Mesenchymal stem cell (in vitro differentiated cells and primary cell): ENCODE data around the gene FMNL3.

Experiments used
- DNase-seq: peaks from one replicate; pipeline ENCODE4 v3.0.0-alpha.2; 2013
- H2AFZ ChIP-seq: one replicate; pipeline ENCODE4 v1.6.1; 2013; ENCODE audit warnings: low read depth, mild to moderate bottlenecking, control low read depth, inconsistent platforms, low read length, moderate library complexity
- H2AK5ac ChIP-seq: 2 replicates; pipeline ENCODE4 v1.6.1; 2013; ENCODE audit warnings: low read length, moderate library complexity, mild to moderate bottlenecking, inconsistent platforms; ENCODE audit not compliant: severe bottlenecking
- H2BK120ac ChIP-seq: one replicate; pipeline ENCODE4 v1.6.1; 2013; ENCODE audit warnings: low read depth, mild to moderate bottlenecking, inconsistent platforms, low read length, moderate library complexity
- H2BK12ac ChIP-seq, 2 experiments: one replicate each; pipeline ENCODE4 v1.6.1; 2013; ENCODE audit warnings: inconsistent platforms in 2 of 2, low read length in 2 of 2, mild to moderate bottlenecking in 2 of 2, moderate library complexity in 2 of 2, control low read depth in 1 of 2
- H2BK15ac ChIP-seq: one replicate; pipeline ENCODE4 v1.6.1; 2013; ENCODE audit warnings: mild to moderate bottlenecking, low read depth, inconsistent platforms; ENCODE audit not compliant: poor library complexity, severe bottlenecking
- H2BK5ac ChIP-seq: 2 replicates; pipeline ENCODE4 v1.6.1; 2013; ENCODE audit warnings: low read depth, mild to moderate bottlenecking, low read length, control low read depth, inconsistent platforms; ENCODE audit not compliant: poor library complexity, severe bottlenecking
- H3K14ac ChIP-seq, 2 experiments: one replicate each; pipeline ENCODE4 v1.6.1; 2013; ENCODE audit warnings: inconsistent platforms in 2 of 2, low read length in 2 of 2, control low read depth in 1 of 2, mild to moderate bottlenecking in 1 of 2, moderate library complexity in 1 of 2
- H3K18ac ChIP-seq, 2 experiments: one replicate each; pipeline ENCODE4 v1.6.1; 2013; ENCODE audit warnings: inconsistent platforms in 2 of 2, low read length in 2 of 2, control low read depth in 1 of 2, low read depth in 1 of 2, mild to moderate bottlenecking in 1 of 2
- H3K23ac ChIP-seq, 2 experiments: one replicate each; pipeline ENCODE4 v1.6.1; 2013; ENCODE audit warnings: inconsistent platforms in 2 of 2, low read length in 2 of 2, mild to moderate bottlenecking in 2 of 2, moderate library complexity in 2 of 2, control low read depth in 1 of 2
- H3K27ac ChIP-seq: 2 replicates; pipeline ENCODE4 v1.5.1; 2013; ENCODE audit warnings: mild to moderate bottlenecking, moderate library complexity, low read length, control low read depth, inconsistent platforms; ENCODE audit not compliant: poor library complexity, severe bottlenecking
- H3K27me3 ChIP-seq, 2 experiments: 2 replicates each; pipeline versions ENCODE4 v1.6.1 to v1.7.0; 2013; ENCODE audit warnings: low read length in 2 of 2, mild to moderate bottlenecking in 2 of 2, moderate library complexity in 2 of 2, control low read depth in 1 of 2, inconsistent platforms in 1 of 2; ENCODE audit not compliant: control insufficient read depth in 1 of 2, insufficient read depth in 1 of 2
- H3K36me3 ChIP-seq, 2 experiments: 2 replicates each; pipeline versions ENCODE4 v1.6.1 to v1.7.0; 2013; ENCODE audit warnings: low read length in 2 of 2, control low read depth in 1 of 2, inconsistent platforms in 1 of 2, low read depth in 1 of 2, mild to moderate bottlenecking in 1 of 2; ENCODE audit not compliant: insufficient read depth in 2 of 2, control insufficient read depth in 1 of 2
- H3K4ac ChIP-seq, 2 experiments: one replicate each; pipeline ENCODE4 v1.6.1; 2013; ENCODE audit warnings: inconsistent platforms in 2 of 2, low read length in 2 of 2, mild to moderate bottlenecking in 2 of 2, moderate library complexity in 2 of 2, control low read depth in 1 of 2, low read depth in 1 of 2
- H3K4me1 ChIP-seq: 2 replicates; pipeline ENCODE4 v1.6.1; 2013; ENCODE audit warnings: low read depth, low read length, control low read depth; ENCODE audit not compliant: control insufficient read depth, insufficient read depth
- H3K4me2 ChIP-seq: 2 replicates; pipeline ENCODE4 v1.6.1; 2013; ENCODE audit warnings: low read length, mild to moderate bottlenecking, inconsistent platforms; ENCODE audit not compliant: poor library complexity, severe bottlenecking
- H3K4me3 ChIP-seq, 2 experiments: 2 replicates each; pipeline versions ENCODE4 v1.5.1 to v1.7.0; 2013; ENCODE audit warnings: low read length in 2 of 2, mild to moderate bottlenecking in 2 of 2, control low read depth in 1 of 2, low read depth in 1 of 2; ENCODE audit not compliant: insufficient read depth in 1 of 2
- H3K79me1 ChIP-seq: replicated peaks from 2 replicates; pipeline ENCODE4 v1.6.1; 2013; ENCODE audit warnings: mild to moderate bottlenecking, control low read depth, low read length, inconsistent platforms; ENCODE audit not compliant: poor library complexity, severe bottlenecking
- H3K9ac ChIP-seq: 2 replicates; pipeline ENCODE4 v1.7.0; 2013; ENCODE audit warnings: mild to moderate bottlenecking, low read length, moderate library complexity
- H3K9me3 ChIP-seq: 2 replicates; pipeline ENCODE4 v1.7.0; 2013; ENCODE audit warnings: mild to moderate bottlenecking, low read length; ENCODE audit not compliant: control insufficient read depth
- H4K8ac ChIP-seq: one replicate; pipeline ENCODE4 v1.6.1; 2013; ENCODE audit warnings: inconsistent platforms, mild to moderate bottlenecking, low read length, moderate library complexity
- H4K91ac ChIP-seq: one replicate; pipeline ENCODE4 v1.6.1; 2013; ENCODE audit warnings: mild to moderate bottlenecking, low read length, inconsistent platforms
- WGBS: methylation state at CpG from one replicate; pipeline ENCODE4 v1.1.7; 2013; ENCODE audit warnings: mixed read lengths; 5-methylcytosine and 5-hydroxymethylcytosine counted together

FMNL3 gene

GRCh38 chr12:49659753-49660152 lies 47.5 kb downstream of the FMNL3 start:
- 69% methylated on average over 1 of the region's 1 CpG for WGBS
- Histone ChIP-seq H3K9ac (no peak overlapping the region), H2BK12ac (no peak overlapping the region), H2AFZ (no peak overlapping the region), H2BK15ac (no peak overlapping the region), H3K36me3 (peaks cover 49 to 58% of the 10 kb centered on the region in 2 experiments), H3K4ac (no peak overlapping the region), H3K4me2 (no peak overlapping the region), H3K4me1 (peaks cover 13% of the 10 kb centered on the region), H2AK5ac (no peak overlapping the region), H3K27me3 (no peaks in the 10 kb centered on the region), H3K23ac (no peak overlapping the region), H3K4me3 (no peak overlapping the region), H3K79me1 (peaks cover 15% of the 10 kb centered on the region), H2BK120ac (no peak overlapping the region), H3K14ac (no peak overlapping the region), H3K18ac (no peak overlapping the region), H4K8ac (no peak overlapping the region), H3K9me3 (no peaks in the 10 kb centered on the region), H2BK5ac (no peak overlapping the region), H3K27ac (no peak overlapping the region), H4K91ac (no peak overlapping the region)
- no peak for DNase-seq

GRCh38 chr12:49658276-49658675 lies 48.9 kb downstream of the FMNL3 start:
- Histone ChIP-seq H2AFZ (no peak overlapping the region), H2BK120ac (no peak overlapping the region), H3K4me1 (peaks cover 5% of the 10 kb centered on the region), H3K27ac (no peak overlapping the region), H3K4me2 (no peak overlapping the region), H4K91ac (no peak overlapping the region), H2BK12ac (no peak overlapping the region), H3K36me3 (peaks cover 60 to 72% of the 10 kb centered on the region in 2 experiments), H2BK15ac (no peak overlapping the region), H2BK5ac (no peak overlapping the region), H3K4ac (no peak overlapping the region), H3K9ac (no peak overlapping the region), H3K4me3 (no peak overlapping the region), H3K14ac (no peak overlapping the region), H2AK5ac (no peak overlapping the region), H4K8ac (no peak overlapping the region), H3K9me3 (no peaks in the 10 kb centered on the region), H3K23ac (no peak overlapping the region), H3K27me3 (no peaks in the 10 kb centered on the region), H3K18ac (no peak overlapping the region), H3K79me1 (peaks cover 14% of the 10 kb centered on the region)
- no peak for DNase-seq
- WGBS = 98% methylated on average over 11 of the region's 13 CpGs

DNA sequence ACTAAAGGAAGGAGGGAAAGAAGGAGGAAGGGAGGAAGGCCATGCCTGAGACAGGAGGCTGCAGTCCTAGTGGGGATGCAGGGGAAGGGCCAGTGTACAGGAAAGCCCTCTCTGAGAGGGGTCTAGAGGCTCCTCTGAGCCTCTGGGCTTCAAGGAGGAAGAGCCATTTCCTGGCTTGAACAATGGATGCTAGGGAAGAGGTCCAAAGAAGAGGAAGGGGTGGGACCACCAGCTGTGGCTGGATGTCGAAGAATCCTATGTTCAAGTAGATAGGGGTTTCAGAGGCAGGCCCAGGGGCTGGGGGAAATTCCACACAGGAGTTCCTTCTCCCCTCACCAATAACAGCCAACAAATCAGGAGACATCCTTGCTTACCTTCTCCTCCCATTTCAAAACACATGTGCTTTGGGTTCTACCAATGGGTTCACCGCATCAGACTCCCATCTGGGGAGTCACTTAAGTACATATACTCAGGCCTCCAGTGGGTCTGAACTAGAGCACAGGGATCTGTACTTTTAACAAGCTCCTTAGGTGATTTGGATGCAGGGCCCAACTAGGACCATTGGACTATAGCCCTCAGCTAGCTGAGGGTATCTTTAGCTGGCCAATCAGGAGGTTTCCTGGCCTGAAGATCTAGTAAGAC lies 51.5 kb downstream of the FMNL3 start:
- no peak overlapping the region for H3K4ac ChIP-seq
- H3K27me3 ChIP-seq = no peaks in the 10 kb centered on the region
- no peak overlapping the region for H2BK12ac ChIP-seq
- no peaks in the 10 kb centered on the region for H3K4me1 ChIP-seq
- H3K18ac ChIP-seq = no peak overlapping the region
- H4K91ac ChIP-seq = no peak overlapping the region
- no peak overlapping the region for H2BK5ac ChIP-seq
- no peak overlapping the region for H4K8ac ChIP-seq
- H2BK120ac ChIP-seq = no peak overlapping the region
- H3K14ac ChIP-seq = no peak overlapping the region
- no peak overlapping the region for H2AK5ac ChIP-seq
- no peak overlapping the region for H2AFZ ChIP-seq
- peaks cover 75 to 86% of the 10 kb centered on the region in 2 experiments for H3K36me3 ChIP-seq
- H3K23ac ChIP-seq = no peak overlapping the region
- peaks cover 8% of the 10 kb centered on the region for H3K79me1 ChIP-seq
- no peak overlapping the region for H3K27ac ChIP-seq
- no peak for DNase-seq
- H3K9me3 ChIP-seq = no peaks in the 10 kb centered on the region
- no peak overlapping the region for H2BK15ac ChIP-seq
- no peak overlapping the region for H3K4me3 ChIP-seq
- no peak overlapping the region for H3K4me2 ChIP-seq
- no peak overlapping the region for H3K9ac ChIP-seq
- 88% methylated on average over 1 of the region's 2 CpGs for WGBS

- no peak overlapping the region for H4K91ac ChIP-seq
- no peak overlapping the region for H3K27ac ChIP-seq
- H3K4me3 ChIP-seq = no peak overlapping the region
- H2AK5ac ChIP-seq = no peak overlapping the region
- H2BK120ac ChIP-seq = no peak overlapping the region
- no peak for DNase-seq
- 97% methylated on average over 5 of the region's 5 CpGs for WGBS
- no peak overlapping the region for H3K14ac ChIP-seq
- H3K9ac ChIP-seq = no peak overlapping the region
- no peaks in the 10 kb centered on the region for H3K27me3 ChIP-seq
- no peak overlapping the region for H2BK5ac ChIP-seq
- H3K4me2 ChIP-seq = no peak overlapping the region
- H2AFZ ChIP-seq = no peak overlapping the region
- no peak overlapping the region for H3K18ac ChIP-seq
- no peaks in the 10 kb centered on the region for H3K9me3 ChIP-seq
- no peak overlapping the region for H3K23ac ChIP-seq
- no peak overlapping the region for H4K8ac ChIP-seq
- no peaks in the 10 kb centered on the region for H3K4me1 ChIP-seq
- H3K36me3 ChIP-seq = peaks cover 82 to 88% of the 10 kb centered on the region in 2 experiments
- H2BK12ac ChIP-seq = no peak overlapping the region
- H3K79me1 ChIP-seq = peaks cover 9% of the 10 kb centered on the region
- H3K4ac ChIP-seq = no peak overlapping the region
- H2BK15ac ChIP-seq = no peak overlapping the region
These were observed 52.5 kb downstream of the FMNL3 start for GRCh38 chr12:49654715-49655114.
